Mammary epithelial cell (primary cell): ENCODE results near the gene DGCR2.

ENCODE experiments used
- CTCF ChIP-seq, 2 donors: IDR thresholded peaks in 1 of 2; conservative IDR thresholded peaks in 1 of 2; 2 replicates each; pipeline ENCODE4 v1.5.1; 2011 to 2012; ENCODE audit warnings: inconsistent platforms in 2 of 2, low read length in 2 of 2, mild to moderate bottlenecking in 2 of 2, control low read depth in 1 of 2, low read depth in 1 of 2; ENCODE audit not compliant: insufficient read depth in 1 of 2; ENCODE audit errors: extremely low read depth in 1 of 2
- EZH2 ChIP-seq: IDR thresholded peaks from 2 replicates; pipeline ENCODE4 v1.6.1; 2012; ENCODE audit warnings: low read length, inconsistent platforms, borderline replicate concordance

- no peak for TF ChIP-seq EZH2
- TF ChIP-seq CTCF (conservative IDR thresholded peaks at IDR 0.05 in 1 of 2, IDR thresholded peaks at IDR 0.05 in 1 of 2; ENCODE audit: extremely low read depth in 1 of 2, insufficient read depth in 1 of 2, low read depth in 1 of 2, low read length in 2 of 2): no peak
Measured at GRCh38 chr22:19052941-19053541, 69.2 kb downstream of the DGCR2 start.
